Amniotic epithelial cell (primary cell): ENCODE results near the gene MSH3.

Experiments used
- DNase-seq: peaks from one replicate; pipeline ENCODE4 v3.0.0-alpha.2; 2010; ENCODE audit warnings: low read depth

The MSH3 gene

DNA sequence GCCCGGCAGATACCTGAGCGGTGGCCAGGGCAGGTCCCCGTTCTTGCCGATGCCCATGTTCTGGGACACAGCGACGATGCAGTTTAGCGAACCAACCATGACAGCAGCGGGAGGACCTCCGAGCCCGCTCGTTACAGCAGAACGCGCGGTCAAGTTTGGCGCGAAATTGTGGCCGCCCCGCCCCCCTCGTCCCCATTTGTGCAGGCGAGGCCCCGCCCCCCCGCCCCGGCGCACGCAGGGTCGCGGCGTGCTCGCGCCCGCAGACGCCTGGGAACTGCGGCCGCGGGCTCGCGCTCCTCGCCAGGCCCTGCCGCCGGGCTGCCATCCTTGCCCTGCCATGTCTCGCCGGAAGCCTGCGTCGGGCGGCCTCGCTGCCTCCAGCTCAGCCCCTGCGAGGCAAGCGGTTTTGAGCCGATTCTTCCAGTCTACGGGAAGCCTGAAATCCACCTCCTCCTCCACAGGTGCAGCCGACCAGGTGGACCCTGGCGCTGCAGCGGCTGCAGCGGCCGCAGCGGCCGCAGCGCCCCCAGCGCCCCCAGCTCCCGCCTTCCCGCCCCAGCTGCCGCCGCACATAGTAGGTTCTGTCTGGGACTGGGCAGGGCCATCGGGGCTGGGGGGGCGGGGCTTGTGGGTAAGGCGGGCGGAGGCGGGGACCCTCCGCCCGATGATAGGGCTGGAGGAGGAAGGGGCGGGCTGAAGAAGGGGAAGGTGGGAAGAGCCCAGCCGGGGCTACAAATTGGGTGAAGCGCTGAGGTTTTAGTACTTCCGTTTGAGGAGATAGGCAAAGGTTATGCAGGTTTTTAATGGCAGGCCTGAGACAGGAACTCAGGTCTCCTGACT lies at the start of gene MSH3, which contains the start of gene DHFR:
TSS of gene MSH3 (plus strand) at position 262 of the 840 bp plus-strand sequence. CDS start at position 338, 76 bp downstream.
TSS of gene DHFR (minus strand) at position 593 of the 840 bp plus-strand sequence. CDS start at position 99, 494 bp downstream.
- peak; percentile 86 for DNase-seq

DNA sequence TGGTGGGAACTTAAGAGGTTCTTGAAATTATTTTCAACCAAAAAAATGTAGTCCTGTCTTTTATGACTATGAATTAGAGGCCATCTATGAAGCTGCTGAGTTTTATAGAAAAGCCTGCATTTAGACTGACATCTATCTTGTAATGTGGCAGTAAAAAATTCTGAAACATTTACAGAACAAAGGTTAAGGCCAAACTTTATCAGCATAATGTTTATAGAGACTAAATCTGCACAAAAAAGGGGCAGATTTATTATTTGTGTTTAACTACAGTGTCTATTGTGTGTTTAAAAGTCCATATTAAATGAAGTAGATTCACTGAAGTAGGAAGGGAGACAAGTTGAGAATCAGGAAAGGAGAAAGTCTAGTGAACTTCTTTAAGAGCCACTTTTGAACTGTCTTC lies 47.1 kb upstream of the MSH3 start:
- DNase-seq = no peak

DNA sequence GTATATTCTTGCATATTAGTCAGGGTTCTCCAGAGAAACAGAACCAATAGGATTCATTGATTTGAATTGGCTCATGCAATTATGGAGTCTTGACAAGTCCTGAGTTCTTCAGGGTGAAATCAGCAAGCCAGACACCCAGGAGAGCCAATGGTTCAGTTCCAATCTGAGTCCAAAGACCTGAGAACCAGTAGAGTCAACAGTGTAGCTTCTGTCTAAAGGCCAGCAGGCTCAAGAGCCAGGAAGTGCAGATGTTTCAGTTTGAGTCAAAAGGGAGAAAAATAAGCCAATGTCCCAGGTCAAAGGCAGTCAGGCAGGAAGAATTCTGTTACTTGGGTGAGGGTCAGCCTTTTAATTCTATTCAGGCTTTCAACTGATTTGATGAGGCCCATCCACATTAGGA lies 46.6 kb upstream of the MSH3 start:
- DNase-seq = no peak

DNA sequence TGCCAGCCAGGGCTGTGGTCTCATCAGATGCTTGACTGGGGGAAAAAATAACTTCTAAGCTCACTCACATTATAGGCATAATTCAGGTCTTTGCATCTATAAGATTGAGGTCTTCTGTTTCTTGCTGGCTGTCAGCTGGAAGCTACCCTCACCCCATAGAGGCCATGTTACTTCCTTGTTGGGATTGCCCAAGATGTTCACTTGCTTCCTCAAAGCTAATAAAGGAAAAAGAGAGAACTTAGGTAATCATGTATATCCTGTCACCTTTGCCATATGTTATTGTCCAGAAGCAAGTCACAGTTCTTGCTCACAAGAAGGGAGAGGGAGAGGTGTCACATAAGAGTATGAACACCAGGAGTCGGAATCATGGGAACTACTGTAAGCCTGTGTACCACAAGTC lies 45.7 kb upstream of the MSH3 start:
- no peak for DNase-seq

DNA sequence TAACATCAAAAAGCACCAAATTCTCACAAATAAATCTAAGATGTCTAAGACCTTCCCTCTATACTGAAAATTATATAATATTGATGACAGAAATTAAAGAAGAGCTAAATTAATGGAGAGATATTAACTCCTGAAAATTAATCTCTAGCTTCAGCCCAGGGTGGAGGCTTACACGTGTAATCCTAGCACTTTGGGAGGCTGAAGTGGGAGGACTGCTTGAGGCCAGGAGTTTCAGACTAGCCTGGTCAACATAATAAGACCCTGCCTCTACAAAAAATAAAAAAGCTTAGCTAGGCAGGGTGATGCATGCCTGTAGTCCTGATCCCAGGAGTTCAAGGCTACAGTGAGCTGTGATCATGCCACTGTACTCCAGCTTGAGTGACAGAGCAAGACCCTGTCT lies 44.8 kb upstream of the MSH3 start:
- DNase-seq = no peak

DNA sequence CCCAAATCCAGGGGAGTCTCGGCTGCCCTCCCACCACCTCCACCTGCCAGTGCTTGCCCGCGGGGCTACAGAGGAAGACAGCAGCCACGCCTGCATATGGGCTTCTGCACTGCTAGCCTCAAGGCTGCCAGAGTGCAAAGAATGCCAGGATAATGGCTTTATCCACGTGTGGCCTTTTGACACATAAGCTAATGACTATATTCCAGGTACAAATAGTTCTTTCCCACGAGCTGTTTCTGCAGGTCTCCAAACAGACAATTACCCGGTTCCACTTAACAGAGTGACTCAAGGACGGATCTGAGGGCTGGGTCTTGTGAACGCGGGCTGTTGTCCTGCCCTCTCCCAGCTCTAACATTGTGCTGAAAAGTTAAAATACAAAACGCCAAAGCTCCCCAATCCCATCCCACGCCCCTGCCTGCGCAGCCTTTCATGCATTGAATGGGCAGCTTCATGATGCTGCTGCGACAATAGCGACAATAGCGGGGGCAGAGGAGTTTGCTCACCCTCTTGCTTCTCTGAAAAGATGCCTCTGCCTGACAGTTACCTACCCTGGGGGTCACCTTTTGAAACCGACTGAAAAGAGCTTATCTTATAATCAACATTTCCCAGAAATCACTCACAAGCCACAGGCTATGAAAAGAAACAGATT lies 39.1 kb upstream of the MSH3 start:
- no peak for DNase-seq

DNA sequence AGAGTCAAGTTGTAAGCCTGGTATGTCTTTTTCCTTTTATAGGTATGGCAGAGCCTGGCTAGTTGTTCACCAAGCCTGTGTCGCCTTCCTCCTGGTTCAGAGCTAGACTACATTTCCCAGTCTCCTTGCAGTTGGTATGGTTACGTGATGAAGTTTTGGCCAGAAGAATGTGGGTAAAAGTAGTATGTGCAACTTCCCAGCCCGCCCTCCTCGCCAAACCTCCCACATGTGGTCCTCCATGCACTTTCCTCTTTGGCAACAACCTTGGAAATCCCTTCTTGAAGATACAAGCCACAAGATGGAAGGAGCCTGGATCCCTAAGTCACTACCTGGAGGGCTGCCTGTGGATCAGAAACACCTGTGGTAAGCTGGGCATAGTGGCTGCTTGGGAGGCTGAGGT lies 36.0 kb upstream of the MSH3 start:
- no peak for DNase-seq

DNA sequence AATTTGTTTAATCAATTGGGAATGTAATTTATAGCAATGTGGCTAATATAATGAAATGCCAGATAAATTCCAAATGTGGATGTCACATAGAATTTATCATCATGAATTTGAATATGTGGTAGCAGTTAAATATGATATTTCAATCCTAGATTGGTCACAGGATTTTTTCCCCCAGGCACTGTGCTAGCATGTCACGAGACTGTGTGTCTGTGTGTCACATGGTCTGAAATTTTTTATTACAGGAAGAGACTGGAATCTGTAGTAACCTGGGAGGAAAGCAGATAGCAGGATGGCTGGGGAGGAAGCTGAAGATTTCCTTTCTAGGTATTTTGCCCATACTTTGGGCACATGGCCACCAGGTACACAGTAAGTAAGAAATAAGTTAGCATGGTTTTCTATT lies 35.4 kb upstream of the MSH3 start:
- DNase-seq = no peak

DNA sequence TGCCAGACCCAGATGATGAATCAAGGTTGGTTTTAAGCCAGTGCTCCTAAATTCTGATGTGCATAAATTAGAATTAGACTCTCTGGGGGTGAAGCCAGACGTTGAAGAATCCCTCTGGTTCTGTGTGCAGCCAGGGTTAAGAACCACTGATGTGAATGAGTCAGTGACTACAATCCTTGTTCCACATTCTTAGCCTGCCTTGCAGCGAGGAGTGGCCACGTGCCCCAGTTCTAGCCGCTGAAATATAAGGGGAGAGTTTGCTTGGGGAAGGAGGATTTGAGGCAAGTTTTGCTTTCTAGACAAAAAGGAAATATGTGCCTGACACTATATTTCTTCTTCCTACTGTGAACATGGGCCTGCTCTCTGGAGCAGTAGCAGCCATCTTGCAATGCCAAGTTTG lies 34.2 kb upstream of the MSH3 start:
- DNase-seq = peak; percentile 84

DNA sequence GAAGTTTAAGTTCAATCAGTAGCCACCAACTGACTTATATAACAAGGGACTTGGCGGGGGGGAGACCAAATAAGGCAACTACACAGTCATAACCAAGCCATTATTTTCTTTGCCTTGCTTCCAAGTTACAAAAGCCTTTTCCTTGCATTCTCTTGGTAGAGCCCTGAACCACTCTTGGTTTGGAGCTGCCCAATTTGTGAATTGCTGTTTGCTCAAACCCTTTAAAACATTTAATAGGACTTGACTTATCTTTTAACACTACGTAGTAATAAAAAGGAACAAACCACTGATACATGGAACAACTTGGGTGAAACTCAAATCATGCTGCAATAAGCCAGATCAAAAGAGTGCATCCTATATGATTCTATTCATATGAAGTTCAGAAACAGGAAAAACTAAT lies 31.7 kb upstream of the MSH3 start:
- DNase-seq = no peak

DNA sequence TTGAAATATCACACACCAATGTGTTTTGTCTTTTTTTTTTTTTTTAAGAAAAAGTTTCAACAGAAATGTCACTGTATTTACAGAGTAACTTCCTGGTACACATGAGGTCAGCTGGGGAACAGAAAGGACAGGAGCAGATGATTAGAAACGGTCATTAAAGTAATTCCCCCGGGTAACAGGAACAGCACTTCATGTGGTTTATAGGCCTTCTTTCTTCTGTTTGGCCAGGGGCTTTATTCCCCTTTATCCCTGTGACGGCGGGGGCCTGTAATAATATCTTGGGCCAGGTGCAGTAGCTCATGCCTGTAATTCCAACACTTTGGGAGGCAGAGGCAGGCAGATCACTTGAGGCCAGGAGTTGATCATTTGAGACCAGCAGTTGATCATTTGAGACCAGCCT lies 30.5 kb upstream of the MSH3 start:
- DNase-seq = no peak

DNA sequence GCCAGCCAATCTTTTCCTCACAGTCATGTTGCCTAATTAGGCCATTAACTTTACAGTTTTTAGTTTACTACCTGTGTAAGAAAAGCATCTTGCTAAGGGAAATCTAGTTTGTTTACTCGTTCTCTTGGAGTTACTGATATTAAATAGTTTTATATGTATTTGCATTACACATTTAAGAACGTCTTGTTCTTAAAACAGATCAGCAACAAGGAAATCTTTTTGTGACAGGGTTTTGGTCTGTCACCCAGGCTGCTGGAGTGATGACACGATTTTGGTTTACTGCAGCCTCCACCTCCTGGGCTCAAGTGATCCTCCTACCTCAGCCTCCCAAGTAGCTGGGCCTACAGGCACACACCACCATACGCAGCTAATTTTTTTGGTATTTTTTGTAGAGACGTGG lies 29.2 kb upstream of the MSH3 start:
- DNase-seq = no peak

DNA sequence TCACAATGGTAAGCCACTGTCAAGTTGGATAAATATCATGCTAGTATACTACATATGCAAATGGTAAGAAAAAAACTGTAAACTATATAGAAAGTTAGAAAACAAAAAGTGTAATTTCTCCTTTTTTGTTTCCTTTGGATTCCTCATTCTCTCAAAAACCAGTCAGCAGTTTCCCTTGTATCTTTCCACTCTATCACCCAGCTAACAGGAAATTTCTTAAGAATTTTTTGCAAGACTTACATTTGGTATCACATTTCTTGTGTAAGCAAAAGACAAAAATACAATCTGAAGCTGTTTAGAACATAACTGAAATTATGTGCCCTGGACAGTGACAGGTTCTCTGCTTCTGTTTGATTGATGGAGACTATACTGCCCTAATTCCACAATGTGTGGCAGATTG lies 25.2 kb upstream of the MSH3 start:
- DNase-seq = peak; percentile 4

DNA sequence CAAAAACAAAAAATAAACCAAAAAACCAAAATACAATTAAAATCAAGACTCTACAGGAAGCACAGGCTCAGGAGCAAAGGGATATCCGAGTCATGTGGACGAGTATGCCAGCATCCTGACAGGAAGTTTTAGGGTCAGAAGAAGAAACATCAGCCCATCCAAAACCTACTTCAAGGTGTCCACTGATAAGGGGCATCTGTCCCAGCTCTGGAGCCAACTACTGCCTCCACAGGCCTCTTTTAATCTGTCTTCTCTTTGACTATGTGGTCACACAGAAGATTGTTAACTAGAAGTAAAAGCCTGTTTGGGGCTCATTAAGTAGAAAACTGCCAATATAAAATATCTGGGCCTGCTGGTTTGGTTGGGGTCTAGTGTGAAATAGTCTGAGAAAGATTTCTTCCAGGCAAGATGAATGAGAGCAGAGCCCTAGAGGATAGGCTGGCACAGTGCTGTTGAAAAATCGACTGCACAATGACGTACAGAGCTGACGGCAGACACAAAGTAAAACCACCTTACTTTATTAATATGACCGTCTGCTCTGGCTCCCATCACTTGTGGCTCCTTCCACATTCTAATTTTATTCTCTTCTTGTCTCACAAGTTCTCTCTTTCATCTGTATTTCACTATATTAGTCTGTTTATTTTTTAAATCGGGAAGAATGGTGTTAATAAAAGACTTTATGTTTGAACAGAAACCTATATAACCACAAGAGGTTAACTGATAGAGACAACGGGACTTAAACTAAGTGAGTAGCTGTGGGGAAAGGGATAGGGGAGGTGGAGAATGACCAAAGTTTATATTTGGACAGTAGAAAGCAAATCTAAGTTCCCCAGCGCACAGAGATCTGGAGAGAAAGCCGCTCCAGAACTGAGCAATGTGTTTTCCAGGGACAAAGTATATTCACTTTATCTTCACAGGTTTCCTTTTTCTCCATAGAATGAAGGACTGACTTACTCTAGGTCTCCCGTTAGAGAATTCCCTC lies 22.9 kb upstream of the MSH3 start:
- no peak for DNase-seq

DNA sequence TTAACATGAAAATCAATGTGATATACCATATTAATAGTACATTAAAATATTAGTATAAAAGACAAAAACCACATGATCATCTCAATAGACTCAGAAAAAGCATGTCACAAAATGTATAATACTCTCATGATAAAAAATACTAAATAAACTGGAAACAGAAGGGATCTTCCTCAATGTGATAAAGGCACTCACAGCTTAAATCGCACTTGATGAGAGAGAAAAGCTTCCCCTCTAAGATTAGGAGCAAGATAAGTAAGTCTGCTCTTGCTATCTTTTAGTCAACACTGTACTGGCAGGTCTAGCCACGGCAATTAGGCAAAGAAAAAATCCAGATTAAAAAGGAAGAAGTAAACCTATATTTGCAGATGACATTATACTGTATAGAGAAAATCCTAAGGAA lies 21.8 kb upstream of the MSH3 start:
- no peak for DNase-seq

DNA sequence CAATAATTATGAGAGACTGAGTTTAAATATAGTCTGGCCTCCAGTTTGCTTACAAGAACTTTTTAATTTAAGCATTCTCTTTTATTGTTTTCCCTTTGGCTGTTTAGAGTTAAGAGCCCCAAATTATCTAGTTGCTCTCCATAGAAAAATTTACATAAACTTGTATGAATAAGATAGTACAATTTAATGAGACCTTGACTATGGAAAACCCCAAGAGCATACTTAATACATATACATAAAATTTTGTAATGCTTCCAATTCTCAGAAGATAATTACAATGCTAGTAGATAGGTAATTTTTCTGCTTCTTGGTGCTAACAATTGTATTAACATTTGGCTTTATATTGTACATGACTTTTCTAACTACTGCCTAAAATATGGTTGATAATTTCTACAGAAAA lies 20.3 kb upstream of the MSH3 start:
- no peak for DNase-seq

DNA sequence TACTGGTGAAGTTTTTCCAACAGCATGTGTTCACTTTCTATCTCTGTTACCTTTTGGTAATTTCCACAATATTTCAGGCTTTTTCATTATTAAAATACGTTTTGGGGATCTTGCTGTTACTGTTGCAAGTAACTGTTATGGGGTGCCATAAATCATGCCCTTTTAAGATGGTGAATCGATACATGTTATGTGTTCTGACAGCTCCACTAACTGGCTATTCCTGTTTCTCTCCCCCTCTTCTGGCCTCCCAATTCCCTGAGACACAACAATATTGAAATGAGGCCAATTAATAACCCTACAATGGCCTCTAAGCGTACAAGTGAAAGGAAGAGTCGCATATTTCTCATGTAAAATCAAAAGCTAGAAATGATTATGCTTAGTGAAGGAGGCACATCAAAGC lies 13.1 kb upstream of the MSH3 start:
- no peak for DNase-seq

DNA sequence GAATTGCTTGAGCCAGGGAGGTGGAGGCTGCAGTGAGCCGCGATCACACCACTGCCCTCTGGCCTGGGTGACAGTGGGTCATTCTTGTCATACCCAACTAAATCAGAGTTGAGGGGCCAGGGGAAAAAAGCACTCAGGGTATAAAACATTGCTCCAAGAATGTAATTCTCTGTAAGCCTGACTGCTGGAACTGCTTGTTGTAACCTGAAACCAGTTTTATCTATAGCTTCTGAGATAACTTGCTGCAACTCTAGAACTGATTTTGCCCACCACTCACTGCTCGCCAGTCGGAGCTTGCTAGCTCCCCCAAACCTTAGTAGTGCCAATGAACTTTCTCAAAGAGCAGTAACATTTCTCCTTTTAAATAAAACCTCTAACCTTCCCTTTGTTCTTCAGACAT lies 9.6 kb upstream of the MSH3 start:
- peak; percentile 23 for DNase-seq

DNA sequence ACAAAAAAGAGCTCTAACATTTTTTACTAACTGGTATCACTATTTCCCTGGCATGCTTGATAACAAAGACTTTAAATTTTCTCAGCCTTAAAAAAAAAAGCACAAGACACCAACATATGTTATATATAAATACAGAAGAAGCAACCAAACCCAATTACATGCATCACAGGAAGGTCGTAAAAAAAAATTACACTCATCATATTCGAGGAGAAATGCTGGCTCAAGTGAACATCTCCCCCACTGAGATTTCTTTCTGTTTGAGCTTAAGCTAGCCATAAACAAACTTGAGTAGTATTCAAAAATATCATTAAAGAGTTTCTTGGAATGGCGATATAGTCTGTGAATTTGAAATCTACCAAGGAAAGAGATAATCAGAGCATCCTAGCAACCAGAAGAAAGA lies 7.5 kb upstream of the MSH3 start:
- DNase-seq = no peak

DNA sequence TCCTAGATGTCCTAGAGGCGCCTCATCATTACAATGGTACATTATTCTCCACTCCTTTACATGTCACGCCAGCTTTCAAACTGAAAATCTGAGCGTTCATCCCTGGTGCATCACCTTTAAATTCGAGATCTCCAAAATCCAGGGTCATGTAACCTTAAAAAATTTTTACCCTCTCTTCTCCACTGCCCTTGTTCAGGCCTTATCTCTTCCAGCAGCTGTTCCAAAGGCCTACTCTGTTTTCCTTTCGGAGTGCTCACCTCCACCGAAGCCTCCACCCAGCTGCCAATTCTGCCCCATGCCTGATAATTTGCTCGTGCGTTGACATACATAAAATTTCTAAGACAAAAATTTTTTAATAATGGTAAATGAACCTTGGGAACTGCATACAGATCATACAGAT lies 950 bp upstream of the MSH3 start:
- DNase-seq = no peak

DNA sequence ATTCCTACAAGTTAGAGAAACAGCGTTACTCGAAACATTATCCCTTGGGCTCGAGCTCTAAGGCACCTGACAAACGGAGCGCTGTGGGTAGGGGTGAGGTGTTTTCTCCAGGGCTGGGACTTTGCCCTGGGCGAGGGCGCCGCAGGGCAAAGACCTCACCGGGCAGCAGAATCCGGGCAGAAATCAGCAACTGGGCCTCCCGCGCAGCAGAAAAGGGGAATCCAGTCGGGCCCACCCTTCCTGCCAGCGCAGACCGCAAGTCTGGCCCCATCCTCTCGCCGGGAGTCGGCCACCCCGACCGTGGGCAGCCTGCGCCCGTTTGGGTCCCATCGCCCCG lies 430 bp upstream of the MSH3 start:
- no peak for DNase-seq

DNA sequence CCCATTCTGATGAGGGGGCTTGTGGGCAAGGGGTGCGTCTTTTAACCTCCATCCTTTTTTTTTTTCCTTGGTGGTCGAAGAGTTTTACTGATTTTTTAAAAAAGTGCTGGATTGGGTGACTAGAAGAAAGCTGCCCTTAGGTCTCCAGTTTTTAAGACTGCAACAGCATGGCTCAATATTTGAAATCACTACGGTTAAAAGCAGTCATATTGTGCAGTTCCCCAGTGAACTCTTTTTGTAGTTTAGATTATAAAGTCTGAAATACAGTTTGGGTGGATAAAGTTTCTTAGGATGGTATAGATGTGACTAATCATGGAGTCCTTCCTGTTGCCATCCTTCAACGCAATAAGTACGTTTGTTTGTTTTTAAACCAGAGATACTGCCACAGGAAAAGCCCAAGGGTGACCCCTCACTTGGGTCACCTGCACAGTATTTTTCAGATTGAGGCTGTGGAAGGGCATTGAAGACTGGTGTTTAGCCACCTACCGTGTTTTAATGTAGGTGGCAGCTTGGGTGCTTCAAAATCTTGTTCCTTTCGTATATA lies 851 bp downstream of the MSH3 start:
- no peak for DNase-seq
